AG04449 (cell line): ENCODE measurements around the gene IGF2BP2.
"Not testable (repeated sequence)": the region's sequence is repeated elsewhere in the genome, so short reads cannot be mapped to it uniquely, and the experiment has no call there.

Experiments used
- CTCF ChIA-PET: fragments of 350-600 bp; formaldehyde crosslinking; extraction: SDS; loops from one replicate; lab custom pipeline; 2021; ENCODE audit warnings: antibody characterized with exemption; lab: Yijun Ruan, JAX
- POLR2A ChIA-PET: fragments of 400-600, 350-600 bp; formaldehyde crosslinking; extraction: SDS; loops from one replicate; lab custom pipeline; 2020; ENCODE audit warnings: antibody characterized with exemption, inconsistent platforms; lab: Yijun Ruan, JAX
- DNase-seq: peaks from one replicate; pipeline ENCODE4 v3.0.0-alpha.2; 2010; ENCODE audit warnings: low read depth, low spot score
- H3K4me3 ChIP-seq: 2 replicates; pipeline ENCODE4 v1.5.1; 2011; ENCODE audit warnings: low read depth, mild to moderate bottlenecking, control low read depth, low read length
- TF ChIP-seq, protein P1 (sequence below): IDR thresholded peaks from one replicate; pipeline ENCODE4 v1.5.1; 2011; ENCODE audit warnings: mild to moderate bottlenecking, moderate library complexity, low read length, control low read depth, inconsistent platforms; ENCODE audit not compliant: insufficient read depth; ENCODE audit errors: missing control alignments

IGF2BP2 gene

DNA sequence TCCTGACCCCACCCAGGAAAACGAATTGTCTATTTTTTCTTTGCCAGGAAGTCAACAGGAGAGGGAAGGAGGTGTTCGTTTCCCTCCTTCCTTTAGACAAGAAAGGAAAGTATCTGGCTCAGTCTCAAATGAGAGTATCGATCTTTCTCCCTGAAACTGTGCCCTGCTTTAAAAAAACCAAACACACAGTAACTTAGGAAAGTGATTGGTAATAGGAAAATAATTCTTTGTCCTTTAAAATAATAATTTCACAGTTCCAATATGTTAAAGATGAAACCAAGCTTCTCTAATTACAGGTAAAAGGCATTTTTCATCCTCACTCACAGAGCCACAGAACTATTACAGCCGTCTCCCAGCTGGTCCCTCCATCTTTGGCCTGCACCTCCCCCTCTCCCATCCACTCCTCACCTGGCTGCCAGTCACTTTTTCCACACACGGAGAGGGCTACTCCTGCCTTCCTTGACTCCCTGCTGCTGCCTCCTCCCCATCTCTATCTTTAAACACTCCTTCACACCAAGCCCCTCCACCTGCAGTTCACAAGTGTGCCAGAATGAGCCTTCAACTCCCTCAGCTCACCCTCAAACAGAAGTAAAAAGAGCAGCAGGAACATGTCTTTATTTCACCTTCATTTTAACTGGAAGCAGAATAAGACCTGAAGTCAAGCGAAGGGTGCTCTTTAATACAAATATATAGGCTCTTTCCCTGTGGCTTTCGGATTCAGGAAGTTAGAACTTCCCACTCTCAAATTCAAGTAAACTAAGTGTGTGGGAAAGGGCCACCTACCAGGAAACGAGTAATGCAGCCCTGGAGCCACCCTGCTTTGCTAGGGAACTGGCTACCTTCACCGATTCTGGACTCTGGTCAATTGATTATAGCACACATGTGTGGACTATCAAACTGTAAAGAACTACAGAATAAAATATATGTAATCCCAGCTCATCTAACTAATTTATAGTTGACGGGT, 122.3 kb downstream of the IGF2BP2 start:
- DNase-seq = no peak
- ChIA-PET POLR2A (interaction anchor here (1.0 kb wide), 1 partner anchor 9 kb away, joined by 3 read pairs; no protein-coding TSS in a partner anchor), CTCF (interaction anchor here (1.3 to 2.3 kb wide), 4 partner anchors 9 to 43 kb away, joined by 3 to 11 read pairs (median 8); no protein-coding TSS in a partner anchor)
- no peak overlapping the region for H3K4me3 ChIP-seq
- TF ChIP-seq, protein P1, sequence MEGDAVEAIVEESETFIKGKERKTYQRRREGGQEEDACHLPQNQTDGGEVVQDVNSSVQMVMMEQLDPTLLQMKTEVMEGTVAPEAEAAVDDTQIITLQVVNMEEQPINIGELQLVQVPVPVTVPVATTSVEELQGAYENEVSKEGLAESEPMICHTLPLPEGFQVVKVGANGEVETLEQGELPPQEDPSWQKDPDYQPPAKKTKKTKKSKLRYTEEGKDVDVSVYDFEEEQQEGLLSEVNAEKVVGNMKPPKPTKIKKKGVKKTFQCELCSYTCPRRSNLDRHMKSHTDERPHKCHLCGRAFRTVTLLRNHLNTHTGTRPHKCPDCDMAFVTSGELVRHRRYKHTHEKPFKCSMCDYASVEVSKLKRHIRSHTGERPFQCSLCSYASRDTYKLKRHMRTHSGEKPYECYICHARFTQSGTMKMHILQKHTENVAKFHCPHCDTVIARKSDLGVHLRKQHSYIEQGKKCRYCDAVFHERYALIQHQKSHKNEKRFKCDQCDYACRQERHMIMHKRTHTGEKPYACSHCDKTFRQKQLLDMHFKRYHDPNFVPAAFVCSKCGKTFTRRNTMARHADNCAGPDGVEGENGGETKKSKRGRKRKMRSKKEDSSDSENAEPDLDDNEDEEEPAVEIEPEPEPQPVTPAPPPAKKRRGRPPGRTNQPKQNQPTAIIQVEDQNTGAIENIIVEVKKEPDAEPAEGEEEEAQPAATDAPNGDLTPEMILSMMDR = no peak

DNA sequence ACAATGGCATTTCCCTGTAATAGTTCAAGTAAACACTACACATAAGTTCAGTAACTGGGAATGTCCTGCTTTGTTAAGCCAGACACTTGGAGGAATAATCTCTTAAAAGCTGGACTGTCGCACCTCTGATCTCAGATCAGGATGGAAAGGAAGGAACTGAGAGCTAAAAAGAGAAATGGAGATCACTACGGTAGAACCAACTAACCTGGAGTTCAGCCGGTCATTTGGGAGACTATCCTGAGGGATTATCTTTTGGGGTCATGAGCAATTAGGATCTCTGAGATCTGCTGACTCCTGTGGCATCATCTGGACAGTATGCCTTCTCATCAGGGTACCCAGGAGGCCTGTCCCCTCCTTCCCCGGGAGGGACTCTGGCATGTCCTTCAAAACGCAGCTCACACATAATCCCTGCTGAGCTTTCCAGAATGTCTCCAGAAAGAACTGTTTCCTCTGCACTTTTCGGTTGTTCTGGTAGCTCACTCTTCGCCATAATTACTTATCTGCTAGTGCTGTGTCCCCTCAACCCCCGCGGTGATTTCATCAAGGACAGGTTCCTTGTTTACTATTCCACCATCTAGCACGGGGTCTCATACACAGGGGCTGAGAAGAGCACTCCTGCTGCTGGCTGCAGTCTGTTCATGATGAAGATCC, 123.1 kb downstream of the IGF2BP2 start:
- no peak for DNase-seq
- ChIA-PET CTCF (interaction anchor here (0.6 to 2.3 kb wide), 4 partner anchors 9 to 242 kb away, joined by 3 to 9 read pairs (median 3); no protein-coding TSS in a partner anchor), POLR2A (interaction anchor here (1.0 kb wide), 1 partner anchor 9 kb away, joined by 3 read pairs; no protein-coding TSS in a partner anchor)
- TF ChIP-seq, protein P1 = no peak
- H3K4me3 ChIP-seq = no peak overlapping the region

DNA sequence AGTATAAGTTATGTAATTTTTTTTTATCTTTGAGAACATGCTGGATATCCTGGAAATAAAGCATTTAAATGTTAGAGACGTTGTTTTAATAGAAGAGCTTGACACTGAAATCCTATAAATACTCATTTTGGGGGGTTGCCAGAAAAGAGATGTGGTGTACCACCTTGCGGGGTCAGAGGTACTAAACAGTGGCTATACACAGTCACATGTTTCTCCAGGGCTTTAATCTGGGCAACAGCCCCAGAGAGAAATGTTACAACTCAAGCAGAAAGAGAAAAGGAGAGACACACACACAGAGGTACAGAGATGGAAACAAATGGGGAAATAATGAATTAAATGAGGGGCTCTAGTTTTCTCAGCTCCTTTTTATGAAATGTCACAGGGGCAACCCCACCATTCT, 124.9 kb downstream of the IGF2BP2 start:
- TF ChIP-seq, protein P1 = no peak
- ChIA-PET POLR2A (interaction anchor here (1.4 kb wide), 1 partner anchor 10 kb away, joined by 3 read pairs; no protein-coding TSS in a partner anchor), CTCF (interaction anchor here (1.1 to 1.4 kb wide), 3 partner anchors 22 to 65 kb away, joined by 3 to 7 read pairs (median 3); no protein-coding TSS in a partner anchor)
- no peak overlapping the region for H3K4me3 ChIP-seq
- DNase-seq = no peak

DNA sequence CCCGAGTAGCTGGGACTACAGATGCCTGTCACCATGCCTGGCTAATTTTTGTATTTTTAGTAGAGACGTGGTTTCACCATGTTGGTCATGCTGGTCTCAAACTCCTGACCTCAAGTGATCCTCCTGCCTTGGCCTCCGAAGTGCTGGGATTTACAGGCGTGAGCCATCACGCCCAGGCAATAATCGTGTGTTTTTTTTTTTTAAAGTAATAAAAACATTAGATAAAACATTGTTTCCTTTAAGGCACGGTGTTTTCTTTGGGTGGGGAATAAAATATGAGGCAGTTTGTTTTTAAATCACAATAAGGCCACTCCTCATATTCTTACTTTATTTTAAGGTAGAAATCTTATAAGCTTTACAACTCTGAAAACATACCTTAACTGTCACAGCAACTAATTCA, 127.6 kb downstream of the IGF2BP2 start:
- H3K4me3 ChIP-seq, DNase-seq, POLR2A ChIA-PET: not testable (repeated sequence)
- CTCF ChIA-PET = interaction anchor here (1.1 kb wide), 1 partner anchor 246 kb away, joined by 4 read pairs; no protein-coding TSS in a partner anchor

DNA sequence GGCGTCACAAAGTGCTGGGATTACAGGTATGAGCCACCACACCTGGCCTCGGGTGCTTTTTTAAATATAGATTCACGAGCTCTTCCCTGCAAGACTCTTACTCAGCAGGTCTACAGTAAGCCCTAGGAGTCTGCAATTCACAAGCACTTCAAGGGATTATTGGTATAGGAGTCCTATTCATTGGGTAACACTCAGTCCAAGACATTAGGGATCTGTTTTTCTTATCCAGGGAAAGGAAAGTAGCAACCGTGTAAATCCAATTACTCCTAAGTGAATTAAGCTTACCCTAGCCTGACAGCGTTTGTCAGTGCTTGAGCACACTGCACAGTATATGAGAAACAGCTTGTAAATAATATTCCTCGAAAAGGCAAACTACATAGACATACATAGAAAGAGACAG, 128.8 kb downstream of the IGF2BP2 start:
- TF ChIP-seq, protein P1 = no peak
- no peak overlapping the region for H3K4me3 ChIP-seq
- ChIA-PET POLR2A (no interaction called here), CTCF (interaction anchor here (1.1 to 3.0 kb wide), 6 partner anchors 9 to 247 kb away, joined by 3 to 9 read pairs (median 4); no protein-coding TSS in a partner anchor)
- DNase-seq = no peak

DNA sequence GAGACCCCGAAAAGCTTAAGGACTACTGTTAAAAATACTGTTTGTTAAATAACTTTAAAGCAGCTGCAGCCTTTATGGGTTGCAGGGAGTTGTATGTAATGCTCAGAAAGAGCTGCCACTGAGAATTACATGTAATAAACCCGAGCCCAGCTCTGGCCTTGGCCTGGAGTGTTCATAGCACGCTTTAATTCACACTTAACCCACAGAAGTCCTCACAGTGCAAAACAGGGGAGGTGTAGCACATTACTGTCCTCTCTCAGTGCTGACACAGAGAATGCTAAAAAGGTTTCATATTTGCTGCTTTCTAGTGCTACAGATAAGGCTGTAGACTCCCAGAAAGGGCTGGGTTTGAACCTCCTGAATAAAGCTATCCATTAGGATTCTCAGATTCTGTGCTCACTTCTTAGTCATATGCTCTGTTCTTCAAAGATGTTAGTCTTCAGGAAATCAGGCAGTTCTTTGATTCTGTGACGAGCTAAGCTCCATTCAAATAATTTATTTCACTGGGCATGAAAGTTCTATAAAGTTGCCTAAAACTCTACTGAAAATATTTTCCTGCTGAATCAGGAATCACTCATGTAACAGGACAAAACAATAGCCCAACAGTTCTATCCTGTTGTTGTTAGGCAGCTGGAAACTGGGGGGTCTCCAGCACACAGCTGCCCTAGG, 130.7 kb downstream of the IGF2BP2 start:
- no peak for DNase-seq
- CTCF ChIA-PET = interaction anchor here (0.9 to 3.0 kb wide), 3 partner anchors 17 to 74 kb away, joined by 4 to 9 read pairs (median 5); no protein-coding TSS in a partner anchor
- POLR2A ChIA-PET = interaction anchor here (0.7 kb wide), 1 partner anchor 125 kb away, joined by 4 read pairs; no protein-coding TSS in a partner anchor
- TF ChIP-seq, protein P1 = no peak
- no peak overlapping the region for H3K4me3 ChIP-seq
